IMR-90 (cell line): ENCODE measurements around the gene ANKRD37. TPM values are rescaled to one million over a fixed set of nuclear protein-coding genes. Genes with fewer than 3 reads are reported as not detected.

Experiments
- ATAC-seq: fragments of 200-7000 bp; cut with Tn5 transposase; 2 replicates; pipeline ENCODE4 v1.9.1; 2020; ENCODE audit warnings: low read depth, mild to moderate bottlenecking, moderate library complexity
- BruUV-seq: library from RNA; stranded (reverse); fragments of 400-500 nt; replicated peaks from 2 replicates; lab custom pipeline; 2021; lab: Mats Ljungman, UMichigan
- CTCF ChIA-PET: fragments of 300-600 bp; formaldehyde crosslinking; extraction: SDS; loops from one replicate; lab custom pipeline; 2021; ENCODE audit warnings: antibody characterized with exemption; lab: Yijun Ruan, JAX
- POLR2A ChIA-PET: fragments of 300-600 bp; sonication (Branson Sonifier 250); formaldehyde crosslinking; loops from one replicate; lab custom pipeline; 2022; ENCODE audit warnings: antibody characterized with exemption; ENCODE audit not compliant: unreplicated experiment; lab: Charles Lee
- DNase-seq: peaks from one replicate; pipeline ENCODE4 v3.0.0; 2013
- H2AFZ ChIP-seq: replicated peaks from 2 replicates; pipeline ENCODE3; 2013; ENCODE audit warnings: low read length, mild to moderate bottlenecking; ENCODE audit not compliant: poor library complexity
- H2AK5ac ChIP-seq: 2 replicates; pipeline ENCODE4 v1.6.1; 2013; ENCODE audit warnings: low read depth, low read length, inconsistent platforms
- H2AK9ac ChIP-seq: replicated peaks from 2 replicates; pipeline ENCODE3; 2013; ENCODE audit warnings: mild to moderate bottlenecking, low read depth, low read length, moderate library complexity; ENCODE audit not compliant: poor library complexity
- H2BK120ac ChIP-seq: 2 replicates; pipeline ENCODE4 v1.6.1; 2013; ENCODE audit warnings: low read depth, low read length, inconsistent platforms
- H2BK15ac ChIP-seq: 3 replicates; pipeline ENCODE4 v1.6.1; 2013; ENCODE audit warnings: low read depth, low read length, inconsistent platforms
- H2BK20ac ChIP-seq: 2 replicates; pipeline ENCODE4 v1.6.1; 2013; ENCODE audit warnings: low read depth, mild to moderate bottlenecking, inconsistent platforms, low read length, moderate library complexity
- H2BK5ac ChIP-seq: 2 replicates; pipeline ENCODE4 v1.6.1; 2013; ENCODE audit warnings: mild to moderate bottlenecking, low read depth, low read length, inconsistent platforms; ENCODE audit not compliant: poor library complexity, severe bottlenecking
- H3K14ac ChIP-seq: replicated peaks from 2 replicates; pipeline ENCODE4 v1.6.1; 2013; ENCODE audit warnings: low read depth, low read length, inconsistent platforms
- H3K18ac ChIP-seq: 2 replicates; pipeline ENCODE4 v1.6.1; 2013; ENCODE audit warnings: low read depth, low read length, control low read depth
- H3K23ac ChIP-seq: 2 replicates; pipeline ENCODE4 v1.6.1; 2013; ENCODE audit warnings: low read depth, low read length, inconsistent platforms
- H3K27ac ChIP-seq: 2 replicates; pipeline ENCODE4 v1.5.1; 2013; ENCODE audit warnings: mild to moderate bottlenecking, control low read depth, low read length; ENCODE audit not compliant: insufficient read depth
- H3K27me3 ChIP-seq: 2 replicates; pipeline ENCODE4 v1.6.1; 2013; ENCODE audit warnings: low read length; ENCODE audit not compliant: control insufficient read depth, insufficient read depth
- H3K36me3 ChIP-seq: 2 replicates; pipeline ENCODE4 v1.6.1; 2013; ENCODE audit warnings: low read length, mixed read lengths; ENCODE audit not compliant: control insufficient read depth, insufficient read depth
- H3K4ac ChIP-seq: 2 replicates; pipeline ENCODE4 v1.6.1; 2013; ENCODE audit warnings: low read depth, low read length, inconsistent platforms
- H3K4me1 ChIP-seq: 2 replicates; pipeline ENCODE4 v1.6.1; 2013; ENCODE audit warnings: low read length, mixed read lengths; ENCODE audit not compliant: control insufficient read depth, insufficient read depth
- H3K4me2 ChIP-seq: 2 replicates; pipeline ENCODE4 v1.6.1; 2013; ENCODE audit warnings: low read depth, mild to moderate bottlenecking, control low read depth, low read length, moderate library complexity
- H3K4me3 ChIP-seq: 2 replicates; pipeline ENCODE4 v1.5.1; 2013; ENCODE audit warnings: low read depth, mild to moderate bottlenecking, control low read depth, low read length, moderate library complexity; ENCODE audit not compliant: insufficient read depth
- H3K56ac ChIP-seq: 2 replicates; pipeline ENCODE4 v1.6.1; 2013; ENCODE audit warnings: low read length, inconsistent platforms; ENCODE audit not compliant: insufficient read depth; ENCODE audit errors: extremely low read depth
- H3K79me1 ChIP-seq, 2 experiments: 2 replicates each; pipeline ENCODE4 v1.6.1; 2013; ENCODE audit warnings: low read length in 2 of 2, inconsistent platforms in 1 of 2, low read depth in 1 of 2
- H3K9ac ChIP-seq: 2 replicates; pipeline ENCODE4 v1.6.1; 2013; ENCODE audit warnings: low read depth, low read length, control low read depth
- H3K9me1 ChIP-seq: 2 replicates; pipeline ENCODE4 v1.6.1; 2013; ENCODE audit warnings: low read length, inconsistent platforms; ENCODE audit not compliant: insufficient read depth
- H3K9me3 ChIP-seq: 2 replicates; pipeline ENCODE4 v1.6.1; 2013; ENCODE audit warnings: low read length; ENCODE audit not compliant: control insufficient read depth, insufficient read depth
- H4K20me1 ChIP-seq: 2 replicates; pipeline ENCODE4 v1.6.1; 2013; ENCODE audit warnings: low read length, inconsistent platforms; ENCODE audit not compliant: insufficient read depth
- H4K5ac ChIP-seq: 2 replicates; pipeline ENCODE4 v1.6.1; 2013; ENCODE audit warnings: mild to moderate bottlenecking, low read depth, low read length, control low read depth
- H4K8ac ChIP-seq, 2 experiments: 2 replicates each; pipeline ENCODE4 v1.6.1; 2013; ENCODE audit warnings: low read depth in 2 of 2, low read length in 2 of 2, control low read depth in 1 of 2, inconsistent platforms in 1 of 2
- H4K91ac ChIP-seq: 2 replicates; pipeline ENCODE4 v1.6.1; 2013; ENCODE audit warnings: low read depth, low read length, inconsistent platforms; ENCODE audit not compliant: insufficient read depth
- BHLHE40 ChIP-seq: fragments of 150-350 bp; IDR thresholded peaks from 2 replicates; pipeline ENCODE4 v1.6.1; 2016; ENCODE audit warnings: mild to moderate bottlenecking, low read depth, low read length
- CHD1 ChIP-seq: IDR thresholded peaks from 2 replicates; pipeline ENCODE4 v1.6.1; 2012; ENCODE audit warnings: low read depth, low read length, improper control_type of control experiment
- ELK1 ChIP-seq: fragments of 150-350 bp; IDR thresholded peaks from 2 replicates; pipeline ENCODE4 v1.6.1; 2016; ENCODE audit warnings: low read depth, mild to moderate bottlenecking, low read length, moderate library complexity, borderline replicate concordance
- MAFK ChIP-seq: IDR thresholded peaks from 2 replicates; pipeline ENCODE4 v1.6.1; 2012; ENCODE audit warnings: low read depth, low read length, improper control_type of control experiment
- MAZ ChIP-seq: IDR thresholded peaks from 2 replicates; pipeline ENCODE4 v1.6.1; 2012; ENCODE audit warnings: low read depth, mild to moderate bottlenecking, low read length, improper control_type of control experiment, moderate library complexity, borderline replicate concordance
- MXI1 ChIP-seq: IDR thresholded peaks from 2 replicates; pipeline ENCODE4 v1.6.1; 2012; ENCODE audit warnings: low read depth, mild to moderate bottlenecking, low read length, moderate library complexity, borderline replicate concordance
- NFE2L2 ChIP-seq: fragments of 150-350 bp; IDR thresholded peaks from 2 replicates; pipeline ENCODE4 v1.6.1; 2016; ENCODE audit warnings: low read depth, mild to moderate bottlenecking, low read length
- POLR2A ChIP-seq: IDR thresholded peaks from 2 replicates; pipeline ENCODE4 v1.6.1; 2012; ENCODE audit warnings: mild to moderate bottlenecking, low read depth, low read length
- RAD21 ChIP-seq: IDR thresholded peaks from 2 replicates; pipeline ENCODE4 v1.6.1; 2012; ENCODE audit warnings: low read length, improper control_type of control experiment
- RCOR1 ChIP-seq: IDR thresholded peaks from 2 replicates; pipeline ENCODE4 v1.6.1; 2012; ENCODE audit warnings: mild to moderate bottlenecking, low read length, improper control_type of control experiment; ENCODE audit not compliant: insufficient replicate concordance
- RFX5 ChIP-seq: IDR thresholded peaks from 2 replicates; pipeline ENCODE4 v1.8.0; 2012; ENCODE audit warnings: low read depth, mild to moderate bottlenecking, low read length, moderate library complexity
- SMC3 ChIP-seq: fragments of 150-350 bp; IDR thresholded peaks from 2 replicates; pipeline ENCODE4 v1.6.1; 2016; ENCODE audit warnings: low read depth, mild to moderate bottlenecking, antibody characterized with exemption, low read length, moderate library complexity
- USF2 ChIP-seq: fragments of 150-350 bp; IDR thresholded peaks from 2 replicates; pipeline ENCODE4 v1.6.1; 2017; ENCODE audit warnings: mild to moderate bottlenecking, antibody characterized with exemption, low read length, low read depth
- WGBS, 2 experiments: methylation state at CpG; one replicate each; pipeline versions ENCODE4 v1.1.5 to v1.1.7; 2013; ENCODE audit warnings: missing lambda C conversion rate in 2 of 2; ENCODE audit not compliant: insufficient read length in 1 of 2; ENCODE audit errors: extremely low coverage in 2 of 2; 5-methylcytosine and 5-hydroxymethylcytosine counted together
- dilution Hi-C: fragments of 300-500 bp; cut with HindIII; formaldehyde crosslinking; loops from one replicate; pipeline ENCODE4 v1.14.3; 2018; ENCODE audit warnings: low sequenced_read_pairs; ENCODE audit not compliant: unreplicated experiment
- in situ Hi-C: fragments of 300-500 bp; cut with MboI; formaldehyde crosslinking; loops from 3 replicates; pipeline ENCODE4 v1.14.3; 2019; ENCODE audit warnings: low sequenced_read_pairs, inconsistent platforms, mixed read lengths
- intact Hi-C: fragments of 100-400 bp; cut with micrococcal nuclease; formaldehyde crosslinking; loops from 2 replicates; pipeline ENCODE4 v1.10.0; 2022
- polyA plus RNA-seq, 3 experiments: library from polyadenylated mRNA; depleted of rRNA; stranded (reverse); fragments of >200 nt; gene quantifications; 2 replicates each; pipeline ENCODE4 v1.2.3, GENCODE V29; 2012; ENCODE audit warnings: low replicate concordance in 1 of 3
- total RNA-seq: library from RNA; depleted of rRNA; stranded (reverse); fragments of >200 nt; gene quantifications from 2 replicates; pipeline ENCODE4 v1.2.3, GENCODE V29; 2012

Gene ANKRD37
- total and polyA plus RNA-seq, 2 of the 4 experiments (the other 2 are of a cell fraction), result 7.1 to 8.2 TPM

- TF ChIP-seq SMC3, result no peak
- TF ChIP-seq BHLHE40, result peak; percentile 85
- peak; percentile 6; the same call in 1 of the 2 replicates for TF ChIP-seq RAD21
Measured at GRCh38 chr4:185395956-185396723, 501 bp upstream of the ANKRD37 start (continued).

- BruUV-seq, result no TSS peak
Measured at GRCh38 chr4:185398618-185399017, 2.0 kb downstream of the ANKRD37 start.

More at GRCh38 chr4:185398618-185399017, 2.0 kb downstream of the ANKRD37 start:
- no peak overlapping the region for H4K5ac ChIP-seq
- H2BK5ac ChIP-seq, result no peak overlapping the region
- no peak overlapping the region for H3K4me3 ChIP-seq
- no peak overlapping the region for H2BK20ac ChIP-seq
- H3K9ac ChIP-seq, result no peak overlapping the region
- H3K14ac ChIP-seq, result no peak overlapping the region
- H2BK15ac ChIP-seq, result no peak overlapping the region
- WGBS, 2 experiments, result no CpG with 5 or more reads among the region's 2 CpGs
- in situ Hi-C loops, result no loop called here
- ATAC-seq (no peak), DNase-seq (no peak)
- H3K27ac ChIP-seq, result no peak overlapping the region
- H2AK5ac ChIP-seq, result no peak overlapping the region
- dilution Hi-C loops, result no loop called here
- H3K9me1 ChIP-seq, result no peaks in the 10 kb centered on the region
- POLR2A ChIA-PET, result no interaction called here
- no peak overlapping the region for H2BK120ac ChIP-seq
- H3K9me3 ChIP-seq, result no peaks in the 10 kb centered on the region
- TF ChIP-seq RAD21 (no peak), ELK1 (no peak), RCOR1 (no peak), USF2 (no peak), NFE2L2 (no peak), POLR2A (no peak), SMC3 (no peak), BHLHE40 (no peak), MAFK (no peak), RFX5 (no peak), MAZ (no peak), CHD1 (no peak), MXI1 (no peak)
- no peak overlapping the region for H3K23ac ChIP-seq
- H2AK9ac ChIP-seq, result no peak overlapping the region
- no peak overlapping the region for H4K91ac ChIP-seq
- CTCF ChIA-PET, result interaction anchor here (0.6 kb wide), 2 partner anchors 12 to 861 kb away, joined by 3 read pairs; no protein-coding TSS in a partner anchor
- H3K27me3 ChIP-seq, result no peaks in the 10 kb centered on the region
- H3K36me3 ChIP-seq, result peaks cover 14% of the 10 kb centered on the region
- H4K8ac ChIP-seq, result no peak overlapping the region
- H3K18ac ChIP-seq, result no peak overlapping the region
- H3K79me1 ChIP-seq, result peaks cover 3 to 7% of the 10 kb centered on the region in 2 experiments; a peak in 3 of 4 replicates
- no peak overlapping the region for H2AFZ ChIP-seq
- intact Hi-C loops, result no loop called here
- H3K56ac ChIP-seq, result no peak overlapping the region
- no peaks in the 10 kb centered on the region; the same call in 1 of the 2 replicates for H3K4me1 ChIP-seq
- no peaks in the 10 kb centered on the region for H4K20me1 ChIP-seq
- no peak overlapping the region for H3K4ac ChIP-seq
- no peak overlapping the region for H3K4me2 ChIP-seq
